ENCODE measurements around the gene TRMT10B. TPM values are rescaled to one million over a fixed set of nuclear protein-coding genes. Genes with fewer than 3 reads are reported as not detected.
"Not testable (repeated sequence)": the region's sequence is repeated elsewhere in the genome, so short reads cannot be mapped to it uniquely, and the experiment has no call there.

TRMT10B gene
- total and polyA plus RNA-seq, 2 donors from 2014 or later = 5.2 to 12.4 TPM

DNA sequence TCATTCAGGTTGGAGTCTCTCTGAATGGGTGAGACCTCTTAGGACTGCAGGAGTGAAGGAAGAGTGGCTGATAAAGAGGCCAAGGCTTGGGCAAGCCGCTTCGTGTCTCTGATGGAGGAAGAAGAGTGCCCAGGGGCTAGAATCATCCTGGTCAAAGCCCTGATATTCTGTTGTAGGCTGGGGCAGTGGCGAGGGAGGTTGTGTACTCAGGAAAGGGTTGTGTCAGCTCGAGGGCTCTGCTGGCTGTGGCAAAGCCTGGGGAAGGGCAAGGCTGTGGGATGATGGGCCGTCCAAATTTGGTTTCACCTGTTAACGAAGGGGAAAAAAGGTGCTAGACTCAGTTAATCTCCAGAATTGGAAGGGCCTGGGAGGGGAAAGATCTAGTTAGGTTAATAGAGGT lies 2.4 kb upstream of the TRMT10B start:
- no peak overlapping the region for H3K27ac ChIP-seq (ENCODE audit: low read depth in 2 of 2, low read length in 2 of 2)
- no peak overlapping the region for H3K9ac ChIP-seq (ENCODE audit: low read length in 3 of 3)
- peaks cover 0 to 4% (median 0%) of the 10 kb centered on the region in 3 donors for H3K9me3 ChIP-seq (ENCODE audit: control insufficient read depth in 2 of 3, insufficient read depth in 1 of 3, low read length in 3 of 3)
- no peak for TF ChIP-seq CTCF (IDR thresholded peaks at IDR 0.05; ENCODE audit: borderline replicate concordance, extremely low read depth, insufficient read depth)
- intact Hi-C loops (cut with DNase I) = no loop called here
- no peak overlapping the region for H3K4me3 ChIP-seq (ENCODE audit: low read length in 3 of 3)
- no peak for DNase-seq
- no peaks in the 10 kb centered on the region for H3K27me3 ChIP-seq (ENCODE audit: control insufficient read depth, insufficient read depth, low read length)
- no peaks in the 10 kb centered on the region for H3K36me3 ChIP-seq (ENCODE audit: control insufficient read depth in 2 of 3, insufficient read depth in 3 of 3, low read length in 3 of 3)
- FAIRE-seq = no peak
- peaks cover 2 to 7% (median 5%) of the 10 kb centered on the region in 3 donors for H3K4me1 ChIP-seq (ENCODE audit: control insufficient read depth in 2 of 3, insufficient read depth in 2 of 3, low read depth in 1 of 3, low read length in 3 of 3)

DNA sequence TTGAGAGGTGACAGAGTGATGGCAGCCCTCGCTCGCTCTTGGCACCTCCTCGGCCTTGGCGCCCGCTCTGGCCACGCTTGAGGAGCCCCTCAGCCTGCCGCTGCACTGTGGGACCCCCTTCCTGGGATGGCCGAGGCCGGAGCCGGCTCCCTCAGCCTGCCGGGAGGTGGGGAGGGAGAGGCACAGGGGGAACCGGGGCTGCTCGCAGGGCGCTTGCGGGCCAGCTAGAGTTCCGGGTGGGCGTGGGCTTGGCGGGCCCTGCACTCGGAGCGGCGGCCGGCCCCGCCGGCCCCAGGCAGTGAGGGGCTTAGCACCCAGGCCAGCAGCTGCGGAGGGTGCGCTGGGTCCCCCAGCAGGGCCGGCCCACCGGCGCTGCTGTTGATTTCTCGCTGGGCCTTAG lies 1.9 kb upstream of the TRMT10B start:
- intact Hi-C loops (cut with DNase I); H3K9me3 ChIP-seq (ENCODE audit: control insufficient read depth in 2 of 3, insufficient read depth in 1 of 3, low read length in 3 of 3); DNase-seq; H3K9ac ChIP-seq (ENCODE audit: low read length in 3 of 3); H3K27ac ChIP-seq (ENCODE audit: low read depth in 2 of 2, low read length in 2 of 2); H3K4me3 ChIP-seq (ENCODE audit: low read length in 3 of 3); H3K27me3 ChIP-seq (ENCODE audit: control insufficient read depth, insufficient read depth, low read length); FAIRE-seq; H3K36me3 ChIP-seq (ENCODE audit: control insufficient read depth in 2 of 3, insufficient read depth in 3 of 3, low read length in 3 of 3); H3K4me1 ChIP-seq (ENCODE audit: control insufficient read depth in 2 of 3, insufficient read depth in 2 of 3, low read depth in 1 of 3, low read length in 3 of 3): not testable (repeated sequence)

GRCh38 chr9:37752112-37752511 lies 1.5 kb upstream of the TRMT10B start:
- H3K9ac ChIP-seq (ENCODE audit: low read length in 3 of 3); H3K27ac ChIP-seq (ENCODE audit: low read depth in 2 of 2, low read length in 2 of 2); H3K9me3 ChIP-seq (ENCODE audit: control insufficient read depth in 2 of 3, insufficient read depth in 1 of 3, low read length in 3 of 3); DNase-seq; H3K36me3 ChIP-seq (ENCODE audit: control insufficient read depth in 2 of 3, insufficient read depth in 3 of 3, low read length in 3 of 3); H3K4me1 ChIP-seq (ENCODE audit: control insufficient read depth in 2 of 3, insufficient read depth in 2 of 3, low read depth in 1 of 3, low read length in 3 of 3); intact Hi-C loops (cut with DNase I); H3K4me3 ChIP-seq (ENCODE audit: low read length in 3 of 3); H3K27me3 ChIP-seq (ENCODE audit: control insufficient read depth, insufficient read depth, low read length); FAIRE-seq: not testable (repeated sequence)

- H3K36me3 ChIP-seq (ENCODE audit: control insufficient read depth in 2 of 3, insufficient read depth in 3 of 3, low read length in 3 of 3) = no peaks in the 10 kb centered on the region
- H3K9me3 ChIP-seq (ENCODE audit: control insufficient read depth in 2 of 3, insufficient read depth in 1 of 3, low read length in 3 of 3) = peaks cover 0 to 4% (median 0%) of the 10 kb centered on the region in 3 donors
- TF ChIP-seq CTCF (IDR thresholded peaks at IDR 0.05; ENCODE audit: borderline replicate concordance, extremely low read depth, insufficient read depth) = no peak
- no peak for DNase-seq
- no peak for FAIRE-seq
- peaks cover 2 to 5% (median 4%) of the 10 kb centered on the region in 3 donors for H3K4me1 ChIP-seq (ENCODE audit: control insufficient read depth in 2 of 3, insufficient read depth in 2 of 3, low read depth in 1 of 3, low read length in 3 of 3)
- no peaks in the 10 kb centered on the region for H3K27me3 ChIP-seq (ENCODE audit: control insufficient read depth, insufficient read depth, low read length)
- H3K27ac ChIP-seq (ENCODE audit: low read depth in 2 of 2, low read length in 2 of 2) = peak overlapping the region in 1 of 2 donors; percentile 34
- intact Hi-C loops (cut with DNase I) = no loop called here
- H3K4me3 ChIP-seq (ENCODE audit: low read length in 3 of 3) = peak overlapping the region in 2 of 3 donors; percentile 78 to 97
- peak overlapping the region in 2 of 3 donors; percentile 25 to 88 for H3K9ac ChIP-seq (ENCODE audit: low read length in 3 of 3)
Observed at GRCh38 chr9:37752642-37753488, 740 bp upstream of the TRMT10B start.
